Neural cell (in vitro differentiated cells): Measurements from ENCODE around the gene CARD9. TPM values are rescaled to one million over a fixed set of nuclear protein-coding genes. Genes with fewer than 3 reads are reported as not detected.

Experiments used
- H2AFZ ChIP-seq: fragments of 200-600, 300-800 bp; sonication (generic), shearing (Covaris generic); 2 replicates; pipeline ENCODE4 v1.6.0; 2014; ENCODE audit warnings: low read depth, mild to moderate bottlenecking, antibody characterized with exemption, low read length, moderate library complexity
- H3F3A ChIP-seq: fragments of 200-600 bp; shearing (Covaris generic); 2 replicates; pipeline ENCODE4 v1.6.1; 2016; ENCODE audit warnings: mild to moderate bottlenecking, moderate library complexity, mixed read lengths, antibody characterized with exemption, low read length; ENCODE audit not compliant: insufficient read depth, poor library complexity, severe bottlenecking
- H3K27ac ChIP-seq: fragments of 200-600, 300-800 bp; sonication (generic), shearing (Covaris generic); 2 replicates; pipeline ENCODE4 v1.5.1; 2014; ENCODE audit warnings: mild to moderate bottlenecking, low read length, moderate library complexity
- H3K27me3 ChIP-seq: fragments of 300-800, 200-600 bp; sonication (generic), shearing (Covaris generic); 2 replicates; pipeline ENCODE4 v1.6.0; 2014; ENCODE audit warnings: mild to moderate bottlenecking, low read depth, low read length, moderate library complexity; ENCODE audit not compliant: insufficient read depth
- H3K36me3 ChIP-seq: fragments of 300-800, 200-600 bp; sonication (generic), shearing (Covaris generic); 2 replicates; pipeline ENCODE4 v1.5.1; 2014; ENCODE audit warnings: mild to moderate bottlenecking, antibody characterized with exemption, low read length, moderate library complexity; ENCODE audit not compliant: insufficient read depth
- H3K4me2 ChIP-seq: fragments of 300-800, 200-600 bp; sonication (generic), shearing (Covaris generic); 2 replicates; pipeline ENCODE4 v1.6.0; 2014; ENCODE audit warnings: mild to moderate bottlenecking, low read length
- H3K4me3 ChIP-seq: fragments of 300-800, 200-600 bp; sonication (generic), shearing (Covaris generic); 2 replicates; pipeline ENCODE4 v1.5.1; 2014; ENCODE audit warnings: mild to moderate bottlenecking, low read length, moderate library complexity
- H3K79me2 ChIP-seq: fragments of 200-600 bp; shearing (Covaris generic); replicated peaks from 2 replicates; pipeline ENCODE4 v1.6.0; 2014; ENCODE audit warnings: mild to moderate bottlenecking, low read length, moderate library complexity; ENCODE audit not compliant: insufficient read depth
- H3K9ac ChIP-seq: fragments of 300-800, 200-600 bp; sonication (generic), shearing (Covaris generic); 2 replicates; pipeline ENCODE4 v1.6.1; 2016; ENCODE audit warnings: mild to moderate bottlenecking, low read length, mixed read lengths
- H3K9me2 ChIP-seq: fragments of 200-600 bp; shearing (Covaris generic); 2 replicates; pipeline ENCODE4 v1.6.1; 2016; ENCODE audit warnings: mild to moderate bottlenecking, low read length, mixed read lengths; ENCODE audit not compliant: insufficient read depth
- H3K9me3 ChIP-seq: fragments of 200-600, 300-800 bp; sonication (generic), shearing (Covaris generic); 2 replicates; pipeline ENCODE4 v1.6.1; 2016; ENCODE audit warnings: mild to moderate bottlenecking, mixed run types, low read length, moderate library complexity, mixed read lengths
- H4K20me1 ChIP-seq: fragments of 200-600 bp; shearing (Covaris generic); 2 replicates; pipeline ENCODE4 v1.6.1; 2016; ENCODE audit warnings: mild to moderate bottlenecking, mixed run types; ENCODE audit not compliant: insufficient read depth
- EP300 ChIP-seq: fragments of 450-650 bp; conservative IDR thresholded peaks from 2 replicates; pipeline ENCODE4 v1.6.1; 2014; ENCODE audit warnings: antibody characterized with exemption, mild to moderate bottlenecking, moderate library complexity; ENCODE audit not compliant: poor library complexity, severe bottlenecking
- EZH2 ChIP-seq: fragments of 200-600, 300-800 bp; shearing (Covaris generic), sonication (generic); IDR thresholded peaks from 2 replicates; pipeline ENCODE4 v1.6.1; 2014; ENCODE audit warnings: antibody characterized with exemption, low read length, borderline replicate concordance, mild to moderate bottlenecking; ENCODE audit not compliant: insufficient read depth, poor library complexity, severe bottlenecking
- MXI1 ChIP-seq: fragments of 450-650 bp; conservative IDR thresholded peaks from 2 replicates; pipeline ENCODE4 v1.6.1; 2014; ENCODE audit warnings: antibody characterized with exemption, mild to moderate bottlenecking; ENCODE audit not compliant: poor library complexity, severe bottlenecking
- POLR2AphosphoS5 ChIP-seq: IDR thresholded peaks from 2 replicates; pipeline ENCODE4 v1.6.1; 2012
- RAD21 ChIP-seq: fragments of 450-650 bp; conservative IDR thresholded peaks from 2 replicates; pipeline ENCODE4 v1.6.1; 2014; ENCODE audit warnings: antibody characterized with exemption, mild to moderate bottlenecking, moderate library complexity
- SMC3 ChIP-seq: fragments of 450-650 bp; conservative IDR thresholded peaks from 2 replicates; pipeline ENCODE4 v1.6.1; 2014; ENCODE audit warnings: antibody characterized with exemption, mild to moderate bottlenecking, moderate library complexity; ENCODE audit not compliant: poor library complexity
- TAF1 ChIP-seq: IDR thresholded peaks from 2 replicates; pipeline ENCODE4 v1.6.1; 2012; ENCODE audit warnings: low read depth
- polyA plus RNA-seq: library from polyadenylated mRNA; depleted of rRNA; stranded (reverse); fragments of >200 nt; gene quantifications from 2 replicates; pipeline ENCODE4 v1.2.3, GENCODE V29; 2014
- TF ChIP-seq, protein P1 (sequence below): IDR thresholded peaks from 2 replicates; pipeline ENCODE4 v1.6.1; 2012; ENCODE audit warnings: borderline replicate concordance
- TF ChIP-seq, protein P2 (sequence below): fragments of 450-650 bp; IDR thresholded peaks from 2 replicates; pipeline ENCODE4 v1.5.1; 2014; ENCODE audit warnings: antibody characterized with exemption, mild to moderate bottlenecking, moderate library complexity; ENCODE audit not compliant: poor library complexity, severe bottlenecking

The CARD9 gene
- polyA plus RNA-seq, 1 donor from 2014 or later: 0.77 TPM

DNA sequence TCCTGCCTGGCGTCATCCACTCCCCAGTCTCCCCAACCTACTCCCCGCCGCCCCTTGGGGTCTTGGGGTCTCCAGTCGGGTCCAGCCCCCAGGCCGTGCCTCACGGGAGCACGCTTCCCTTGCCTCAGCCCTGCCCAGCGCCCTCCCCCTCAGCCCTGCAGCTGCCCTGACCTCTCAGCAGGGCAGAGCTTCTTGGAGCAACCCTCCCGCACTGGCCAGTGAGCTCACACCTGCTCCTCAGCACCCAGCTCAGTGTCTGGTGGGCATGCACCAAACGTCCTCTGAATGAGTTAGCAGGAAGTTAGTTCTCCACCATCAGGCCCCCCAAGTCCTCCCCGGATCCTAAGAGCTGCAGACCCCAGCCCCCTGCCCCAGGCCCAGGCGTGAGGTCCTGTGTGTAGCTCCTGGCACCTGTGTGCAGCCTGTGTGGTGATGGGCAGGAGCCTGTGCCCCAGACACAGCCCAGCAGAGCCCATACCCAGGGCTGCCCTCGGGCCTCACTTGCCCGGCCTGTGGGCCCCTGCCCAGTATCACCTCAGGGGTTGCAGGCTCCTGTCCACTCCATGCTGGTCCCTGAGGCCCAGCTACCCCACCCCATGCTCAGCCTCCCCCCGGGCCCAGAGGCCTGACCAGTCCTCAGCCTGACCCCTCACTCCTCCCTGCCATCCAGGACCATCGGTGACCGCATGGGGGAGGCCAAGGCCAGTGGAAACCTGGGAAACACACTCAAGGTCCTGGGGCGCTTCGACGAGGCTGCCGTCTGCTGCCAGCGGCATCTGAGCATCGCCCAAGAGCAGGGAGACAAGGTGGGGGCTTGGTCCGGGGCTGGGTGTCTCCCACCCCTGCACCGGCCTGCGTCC, 37.9 kb downstream of the CARD9 start:
- no peak overlapping the region for H3K27ac ChIP-seq
- no peaks in the 10 kb centered on the region for H3F3A ChIP-seq
- peaks cover 3% of the 10 kb centered on the region for H3K79me2 ChIP-seq
- no peaks in the 10 kb centered on the region for H3K9me3 ChIP-seq
- H3K9ac ChIP-seq: no peak overlapping the region
- no peaks in the 10 kb centered on the region for H4K20me1 ChIP-seq
- TF ChIP-seq SMC3: no peak
- TF ChIP-seq, protein P1, sequence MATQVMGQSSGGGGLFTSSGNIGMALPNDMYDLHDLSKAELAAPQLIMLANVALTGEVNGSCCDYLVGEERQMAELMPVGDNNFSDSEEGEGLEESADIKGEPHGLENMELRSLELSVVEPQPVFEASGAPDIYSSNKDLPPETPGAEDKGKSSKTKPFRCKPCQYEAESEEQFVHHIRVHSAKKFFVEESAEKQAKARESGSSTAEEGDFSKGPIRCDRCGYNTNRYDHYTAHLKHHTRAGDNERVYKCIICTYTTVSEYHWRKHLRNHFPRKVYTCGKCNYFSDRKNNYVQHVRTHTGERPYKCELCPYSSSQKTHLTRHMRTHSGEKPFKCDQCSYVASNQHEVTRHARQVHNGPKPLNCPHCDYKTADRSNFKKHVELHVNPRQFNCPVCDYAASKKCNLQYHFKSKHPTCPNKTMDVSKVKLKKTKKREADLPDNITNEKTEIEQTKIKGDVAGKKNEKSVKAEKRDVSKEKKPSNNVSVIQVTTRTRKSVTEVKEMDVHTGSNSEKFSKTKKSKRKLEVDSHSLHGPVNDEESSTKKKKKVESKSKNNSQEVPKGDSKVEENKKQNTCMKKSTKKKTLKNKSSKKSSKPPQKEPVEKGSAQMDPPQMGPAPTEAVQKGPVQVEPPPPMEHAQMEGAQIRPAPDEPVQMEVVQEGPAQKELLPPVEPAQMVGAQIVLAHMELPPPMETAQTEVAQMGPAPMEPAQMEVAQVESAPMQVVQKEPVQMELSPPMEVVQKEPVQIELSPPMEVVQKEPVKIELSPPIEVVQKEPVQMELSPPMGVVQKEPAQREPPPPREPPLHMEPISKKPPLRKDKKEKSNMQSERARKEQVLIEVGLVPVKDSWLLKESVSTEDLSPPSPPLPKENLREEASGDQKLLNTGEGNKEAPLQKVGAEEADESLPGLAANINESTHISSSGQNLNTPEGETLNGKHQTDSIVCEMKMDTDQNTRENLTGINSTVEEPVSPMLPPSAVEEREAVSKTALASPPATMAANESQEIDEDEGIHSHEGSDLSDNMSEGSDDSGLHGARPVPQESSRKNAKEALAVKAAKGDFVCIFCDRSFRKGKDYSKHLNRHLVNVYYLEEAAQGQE: no peak
- TF ChIP-seq EZH2: no peak
- no peak for TF ChIP-seq POLR2AphosphoS5
- TF ChIP-seq EP300: no peak
- TF ChIP-seq MXI1: no peak
- no peak for TF ChIP-seq TAF1
- TF ChIP-seq RAD21: no peak
- TF ChIP-seq, protein P2, sequence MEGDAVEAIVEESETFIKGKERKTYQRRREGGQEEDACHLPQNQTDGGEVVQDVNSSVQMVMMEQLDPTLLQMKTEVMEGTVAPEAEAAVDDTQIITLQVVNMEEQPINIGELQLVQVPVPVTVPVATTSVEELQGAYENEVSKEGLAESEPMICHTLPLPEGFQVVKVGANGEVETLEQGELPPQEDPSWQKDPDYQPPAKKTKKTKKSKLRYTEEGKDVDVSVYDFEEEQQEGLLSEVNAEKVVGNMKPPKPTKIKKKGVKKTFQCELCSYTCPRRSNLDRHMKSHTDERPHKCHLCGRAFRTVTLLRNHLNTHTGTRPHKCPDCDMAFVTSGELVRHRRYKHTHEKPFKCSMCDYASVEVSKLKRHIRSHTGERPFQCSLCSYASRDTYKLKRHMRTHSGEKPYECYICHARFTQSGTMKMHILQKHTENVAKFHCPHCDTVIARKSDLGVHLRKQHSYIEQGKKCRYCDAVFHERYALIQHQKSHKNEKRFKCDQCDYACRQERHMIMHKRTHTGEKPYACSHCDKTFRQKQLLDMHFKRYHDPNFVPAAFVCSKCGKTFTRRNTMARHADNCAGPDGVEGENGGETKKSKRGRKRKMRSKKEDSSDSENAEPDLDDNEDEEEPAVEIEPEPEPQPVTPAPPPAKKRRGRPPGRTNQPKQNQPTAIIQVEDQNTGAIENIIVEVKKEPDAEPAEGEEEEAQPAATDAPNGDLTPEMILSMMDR: no peak
- no peaks in the 10 kb centered on the region for H3K36me3 ChIP-seq
- H3K27me3 ChIP-seq: no peaks in the 10 kb centered on the region
- H3K4me2 ChIP-seq: no peak overlapping the region
- H3K9me2 ChIP-seq: no peaks in the 10 kb centered on the region
- no peak overlapping the region for H2AFZ ChIP-seq
- no peak overlapping the region for H3K4me3 ChIP-seq

DNA sequence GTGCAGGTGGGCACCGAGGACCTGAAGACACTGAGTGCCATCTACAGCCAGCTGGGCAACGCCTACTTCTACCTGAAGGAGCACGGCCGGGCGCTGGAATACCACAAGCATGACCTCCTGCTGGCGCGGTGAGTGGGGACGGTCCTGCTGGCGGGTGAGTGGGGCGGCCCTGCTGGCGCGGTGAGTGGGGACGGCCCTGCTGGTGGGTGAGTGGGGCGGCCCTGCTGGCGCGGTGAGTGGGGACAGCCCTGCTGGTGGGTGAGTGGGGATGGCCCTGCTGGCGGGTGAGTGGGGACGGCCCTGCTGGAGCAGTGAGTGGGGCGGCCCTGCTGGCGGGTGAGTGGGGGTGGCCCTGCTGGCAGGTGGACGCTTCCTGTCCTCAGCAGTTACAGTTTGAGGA, 38.9 kb downstream of the CARD9 start:
- no peaks in the 10 kb centered on the region for H3K27me3 ChIP-seq
- H3K4me3 ChIP-seq: no peak overlapping the region
- TF ChIP-seq, protein P2: no peak
- TF ChIP-seq SMC3 (no peak), MXI1 (no peak), EP300 (no peak), TAF1 (no peak), POLR2AphosphoS5 (no peak), RAD21 (no peak), EZH2 (no peak)
- TF ChIP-seq, protein P1: no peak
- no peak overlapping the region for H3K27ac ChIP-seq
- H4K20me1 ChIP-seq: no peaks in the 10 kb centered on the region
- H3F3A ChIP-seq: no peaks in the 10 kb centered on the region
- peaks cover 13% of the 10 kb centered on the region for H3K79me2 ChIP-seq
- H2AFZ ChIP-seq: no peak overlapping the region
- H3K36me3 ChIP-seq: no peaks in the 10 kb centered on the region
- H3K9ac ChIP-seq: no peak overlapping the region
- H3K4me2 ChIP-seq: no peak overlapping the region
- H3K9me2 ChIP-seq: no peaks in the 10 kb centered on the region
- H3K9me3 ChIP-seq: no peaks in the 10 kb centered on the region
